SHP77 treated with DMSO at 0.1 percent for 48 hours (cell line): ENCODE measurements around the gene RPUSD2.

ENCODE experiments used
- DNase-seq: peaks from one replicate; lab custom pipeline; 2025; lab: John Stamatoyannopoulos, UW

RPUSD2 gene

DNA sequence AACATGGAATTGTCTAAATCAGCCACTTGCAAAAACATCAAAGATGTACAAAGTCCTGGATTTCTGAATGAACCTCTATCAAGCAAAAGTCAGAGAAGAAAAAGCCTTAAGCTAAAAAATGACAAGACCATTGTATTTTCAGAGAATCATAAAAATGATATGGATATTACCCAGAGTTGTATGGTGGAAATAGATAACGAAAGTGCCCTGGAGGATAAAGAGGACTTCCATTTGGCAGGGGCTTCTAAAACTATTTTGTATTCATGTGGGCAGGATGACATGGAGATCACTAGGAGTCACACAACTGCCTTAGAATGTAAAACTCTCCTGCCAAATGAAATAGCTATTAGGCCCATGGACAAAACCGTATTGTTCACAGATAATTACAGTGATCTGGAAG lies 54.3 kb downstream of the RPUSD2 start:
- DNase-seq = no peak
